Stimulated activated CD8-positive, alpha-beta memory T cell treated with anti-CD3 and anti-CD28 coated beads, Interleukin-7, amount 100 ng/mL, for 48 hours (primary cell): ENCODE measurements around the gene COL16A1.
A peak's percentile ranks its signal among the peaks of the same experiment; 100 is the strongest.

Experiments
- DNase-seq, 2 donors: peaks; one replicate each; pipeline ENCODE4 v3.0.0-alpha.2; 2020; ENCODE audit warnings: low read depth in 1 of 2; ENCODE audit errors: extremely low read depth in 1 of 2

Gene COL16A1

GRCh38 chr1:31627301-31627929 lies 76.4 kb downstream of the COL16A1 start:
- DNase-seq = no peak

DNA sequence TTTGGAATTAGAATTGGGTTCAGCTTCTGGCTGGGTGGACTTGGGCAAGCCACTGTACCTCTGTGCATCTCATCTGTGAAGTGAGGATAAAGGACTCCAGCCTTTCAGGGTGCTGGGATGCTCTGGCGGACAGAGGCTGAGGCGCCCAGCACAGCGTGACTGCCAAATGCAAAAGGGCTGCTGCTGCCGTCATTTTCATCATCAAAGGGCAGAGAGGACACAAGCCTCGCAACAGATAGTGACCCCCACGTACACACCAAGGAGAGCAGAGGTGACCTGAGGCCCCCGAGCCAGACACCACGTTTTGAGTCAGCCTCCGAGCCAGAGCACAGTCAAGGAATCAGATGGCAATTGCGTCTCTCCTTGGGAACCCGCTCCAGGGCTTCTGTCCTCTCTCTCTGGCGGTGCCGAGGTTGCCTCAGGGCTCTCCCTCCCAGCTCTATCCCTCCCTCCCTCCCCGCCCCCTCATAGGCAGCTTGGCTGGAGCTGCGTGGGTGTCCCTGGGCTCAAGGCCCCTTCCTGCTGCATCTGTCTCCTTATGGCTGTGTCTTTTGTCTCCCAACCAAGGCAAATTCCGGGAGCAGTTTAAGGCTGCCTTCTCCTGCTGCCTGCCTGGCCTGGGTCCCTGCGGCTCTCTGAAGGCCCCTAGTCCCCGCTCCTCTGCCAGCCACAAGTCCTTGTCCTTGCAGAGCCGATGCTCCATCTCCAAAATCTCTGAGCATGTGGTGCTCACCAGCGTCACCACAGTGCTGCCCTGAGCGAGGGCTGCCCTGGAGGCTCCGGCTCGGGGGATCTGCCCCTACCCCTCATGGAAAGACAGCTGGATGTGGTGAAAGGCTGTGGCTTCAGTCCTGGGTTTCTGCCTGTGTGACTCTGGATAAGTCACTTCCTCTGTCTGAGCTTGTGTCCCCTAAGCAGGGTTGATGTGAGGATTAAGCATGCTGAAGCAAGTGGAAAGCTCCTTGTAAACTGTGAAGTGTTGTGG lies 77.3 kb downstream of the COL16A1 start:
- no peak for DNase-seq

DNA sequence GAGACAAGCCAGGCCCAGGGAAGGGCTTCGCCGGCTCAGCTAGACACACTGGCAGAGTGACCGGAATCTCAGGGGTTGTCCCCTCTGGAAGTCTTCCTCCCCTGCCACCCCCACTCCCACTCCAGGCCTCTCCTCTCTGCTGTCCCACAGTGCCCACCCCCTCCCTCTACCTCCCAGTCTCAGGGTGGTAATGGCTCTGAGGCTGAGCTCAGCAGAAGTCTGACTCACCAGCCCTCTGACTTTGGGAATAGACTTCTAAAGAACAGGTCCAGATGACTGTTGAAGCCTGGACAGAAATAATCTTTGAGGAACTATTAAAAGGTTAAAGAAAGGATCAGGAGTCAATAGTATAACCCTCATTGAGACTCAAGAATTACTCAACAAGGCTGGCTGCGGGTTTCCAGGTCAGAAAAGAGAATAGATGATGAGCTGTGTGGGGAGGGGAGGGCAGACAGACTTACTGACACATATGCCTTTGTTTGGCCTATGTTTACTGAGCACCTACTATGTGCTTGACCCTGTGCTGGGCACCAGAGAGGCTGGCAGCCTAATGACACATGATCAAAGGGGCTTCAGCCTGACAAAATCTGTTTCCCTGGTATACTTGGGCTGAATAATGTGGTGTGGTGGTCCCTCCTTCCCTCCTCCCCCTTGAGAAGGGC lies 78.1 kb downstream of the COL16A1 start:
- no peak for DNase-seq

DNA sequence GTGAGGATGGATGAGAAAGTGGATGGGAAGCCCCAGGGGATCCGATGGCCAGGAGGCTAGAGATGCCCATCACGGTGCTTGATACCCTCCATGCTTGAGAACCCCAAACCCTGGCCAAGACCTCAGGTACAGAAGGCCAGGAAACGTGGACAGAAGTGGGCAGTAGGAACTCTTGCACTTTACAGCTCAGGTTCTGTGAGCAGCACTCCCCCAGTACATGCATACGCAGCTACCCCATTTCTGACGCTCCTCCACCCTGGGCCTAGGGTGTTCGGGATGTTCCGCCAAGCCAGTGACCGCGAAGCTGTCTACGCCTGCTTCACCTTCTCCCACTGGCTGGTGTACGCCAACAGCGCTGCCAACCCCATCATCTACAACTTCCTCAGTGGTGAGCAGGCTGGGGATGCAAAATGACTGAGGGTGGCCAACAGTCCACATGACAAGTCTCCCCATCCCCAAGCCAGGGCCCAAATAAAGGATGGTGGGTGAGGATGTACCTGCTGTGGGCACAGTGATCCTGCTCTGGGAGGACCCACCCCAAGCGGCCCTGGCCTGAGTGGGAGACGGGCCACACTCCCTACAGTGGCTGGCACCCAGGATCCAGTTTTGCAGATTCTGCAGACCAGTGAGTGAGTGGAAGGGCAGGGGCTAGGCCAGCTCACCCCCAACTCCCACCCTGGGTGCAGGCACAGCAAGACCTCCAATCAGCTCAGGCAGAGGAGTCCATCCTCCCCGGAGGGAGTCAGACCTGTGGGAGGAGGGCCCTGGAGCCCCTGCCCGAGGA lies 78.9 kb downstream of the COL16A1 start:
- no peak for DNase-seq

GRCh38 chr1:31624309-31624708 lies 79.5 kb downstream of the COL16A1 start:
- DNase-seq = no peak

DNA sequence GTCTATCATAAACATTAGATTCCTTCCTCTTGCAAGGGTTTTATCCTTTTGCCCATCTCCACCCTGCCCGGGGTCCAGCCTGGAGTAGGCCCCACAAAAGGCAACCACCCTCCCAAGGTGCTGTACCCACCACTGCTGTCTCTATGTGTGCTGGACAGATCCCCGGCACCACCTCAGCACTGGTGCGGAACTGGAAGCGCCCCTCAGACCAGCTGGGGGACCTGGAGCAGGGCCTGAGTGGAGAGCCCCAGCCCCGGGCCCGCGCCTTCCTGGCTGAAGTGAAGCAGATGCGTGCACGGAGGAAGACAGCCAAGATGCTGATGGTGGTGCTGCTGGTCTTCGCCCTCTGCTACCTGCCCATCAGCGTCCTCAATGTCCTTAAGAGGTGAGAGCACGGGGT lies 80.5 kb downstream of the COL16A1 start:
- DNase-seq = no peak

DNA sequence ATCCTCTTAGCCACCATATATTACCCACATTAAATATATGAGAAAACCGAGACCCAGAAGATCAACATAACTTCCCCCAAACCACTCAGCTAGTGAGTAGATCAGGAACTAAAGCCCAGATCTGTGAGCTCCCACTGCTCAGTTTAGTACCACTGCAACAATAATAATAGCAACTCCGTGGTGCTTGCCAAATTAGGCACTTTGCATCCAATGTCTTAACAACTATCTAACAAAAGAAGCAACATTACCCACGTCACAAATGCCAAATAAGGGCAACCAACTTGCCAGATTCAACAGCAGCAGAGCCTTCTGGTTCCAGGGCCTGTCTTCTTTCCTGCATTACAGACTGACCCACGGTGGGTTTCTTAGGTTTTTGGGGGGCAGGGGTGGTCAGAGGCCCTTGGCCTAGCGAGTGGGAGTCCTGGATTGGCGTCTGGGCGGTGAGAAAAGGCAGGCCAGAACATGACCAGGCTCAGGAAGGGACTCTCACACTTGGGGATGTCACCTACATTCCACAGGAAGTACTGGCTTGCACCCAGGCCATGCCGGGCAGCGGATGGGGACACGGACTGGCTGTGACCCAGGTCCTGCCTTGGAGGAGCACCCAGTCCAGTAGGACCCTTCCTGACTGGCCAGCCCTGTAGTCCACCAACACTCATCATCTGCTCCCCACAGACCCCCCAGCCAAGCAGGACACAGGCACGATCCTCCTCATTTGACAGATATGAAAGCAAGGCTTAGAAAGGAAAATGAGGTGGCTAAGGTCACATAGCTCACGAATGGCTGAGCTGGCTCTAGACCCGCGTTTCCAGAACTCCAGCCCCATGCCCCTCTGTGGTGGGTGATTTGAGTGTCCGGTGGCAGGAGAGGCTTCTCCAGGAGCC lies 81.7 kb downstream of the COL16A1 start:
- DNase-seq = no peak

DNA sequence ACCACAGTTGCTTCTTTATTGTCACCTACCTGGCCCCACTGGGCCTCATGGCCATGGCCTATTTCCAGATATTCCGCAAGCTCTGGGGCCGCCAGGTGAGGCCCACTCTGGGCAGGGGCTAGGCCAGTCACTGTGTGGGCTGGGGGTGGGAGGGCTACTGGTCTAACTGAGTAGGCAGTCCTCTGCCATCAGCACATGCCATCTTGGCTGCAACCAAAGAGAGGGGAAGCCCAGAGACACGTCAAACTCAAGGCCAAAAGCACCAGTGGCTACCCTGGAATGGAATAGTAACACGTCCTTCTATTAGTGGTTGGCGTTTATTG lies 82.4 kb downstream of the COL16A1 start:
- DNase-seq = no peak

GRCh38 chr1:31620631-31621497 lies 83.0 kb downstream of the COL16A1 start:
- no peak for DNase-seq

- no peak for DNase-seq
These were observed 84.6 kb downstream of the COL16A1 start for GRCh38 chr1:31618916-31619846.

GRCh38 chr1:31617916-31618746 lies 85.7 kb downstream of the COL16A1 start:
- DNase-seq = peak in 1 of 2 donors; percentile 20

DNA sequence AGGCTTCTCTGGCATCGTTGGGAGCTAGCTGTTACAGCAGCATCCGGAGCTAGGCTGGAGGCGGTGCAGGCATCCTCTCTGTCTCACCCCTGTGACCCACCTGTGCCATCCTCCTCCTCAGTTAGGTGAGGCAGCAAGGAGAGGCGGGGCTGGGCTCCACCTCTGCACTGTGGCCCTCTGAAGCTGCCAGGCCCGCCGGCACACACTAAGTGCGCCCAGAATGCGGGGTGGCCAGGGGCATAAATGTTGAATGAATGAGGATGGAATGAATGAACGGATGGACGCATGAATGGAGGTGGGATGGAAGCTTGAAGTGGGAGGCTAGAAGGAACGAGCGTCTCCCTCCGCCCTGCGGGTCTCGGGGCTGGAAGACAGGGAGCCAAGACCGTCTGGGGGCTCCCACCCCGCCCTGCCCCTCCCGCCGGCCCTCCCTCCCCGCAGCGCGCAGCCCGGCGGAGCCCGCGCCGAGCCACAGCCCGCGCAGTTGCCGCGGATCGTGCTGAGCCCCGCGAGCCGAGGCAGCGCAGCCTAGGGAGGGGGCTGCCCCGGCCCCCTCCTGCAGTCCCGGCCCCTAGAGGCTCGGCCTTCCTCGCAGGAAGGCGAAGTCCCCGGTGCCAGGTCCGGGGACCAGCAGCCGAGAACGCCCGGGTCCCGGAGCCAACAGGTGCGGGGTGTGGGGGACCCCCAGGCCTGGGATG lies 86.5 kb downstream of the COL16A1 start, which contains the start of gene HCRTR1:
TSS of gene HCRTR1 (plus strand) at position 472 of the 698 bp plus-strand sequence. CDS start 1,504 bp downstream, outside the sequence.
- DNase-seq = no peak

GRCh38 chr1:31615939-31616338 lies 87.9 kb downstream of the COL16A1 start:
- no peak for DNase-seq

DNA sequence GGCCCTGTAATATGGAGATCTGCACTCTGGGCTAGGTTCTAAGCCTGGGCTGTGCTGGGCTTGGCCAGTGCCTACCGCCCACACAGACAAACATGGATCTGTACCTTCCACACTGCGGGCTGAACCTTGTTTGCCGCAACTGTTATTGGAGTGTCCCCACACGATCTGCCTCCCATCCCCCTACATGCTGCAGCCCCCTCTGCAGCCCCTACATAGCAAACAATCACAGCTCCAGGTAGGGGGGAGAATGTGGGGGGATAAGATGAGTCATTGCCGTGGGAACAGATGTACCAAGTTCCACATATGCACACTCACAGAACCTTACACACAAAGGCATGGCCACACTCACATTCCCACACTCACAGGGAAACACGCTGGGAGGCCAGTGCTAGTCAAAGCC lies 88.4 kb downstream of the COL16A1 start:
- no peak for DNase-seq

DNA sequence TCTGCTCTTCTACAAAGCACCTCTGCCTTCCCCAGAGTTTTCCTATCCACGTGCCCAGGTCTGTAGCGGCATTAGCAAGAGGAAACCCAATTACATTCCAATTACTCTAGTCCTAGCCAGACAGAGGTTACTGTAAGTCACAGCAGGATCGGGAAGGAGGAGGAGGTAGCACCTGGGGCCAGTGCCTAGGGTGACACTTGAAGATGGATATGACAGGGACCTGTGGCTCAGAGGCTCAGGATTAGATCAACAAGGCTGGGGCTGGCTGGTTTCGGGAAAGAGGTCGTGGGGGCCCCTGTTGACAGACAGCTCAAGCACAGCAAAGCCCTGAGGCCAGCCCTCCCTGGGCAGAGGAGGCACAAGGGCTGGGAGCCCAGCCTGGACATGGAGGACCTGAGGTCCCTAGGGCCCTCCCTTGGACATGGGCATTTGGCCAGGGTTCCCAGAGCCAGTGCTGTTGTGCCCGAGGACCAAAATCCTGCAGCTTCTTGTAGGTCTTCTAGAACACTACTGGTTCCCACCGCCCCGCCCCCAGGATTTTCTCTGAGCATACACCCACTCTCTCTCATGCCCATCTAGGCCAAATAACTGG lies 89.3 kb downstream of the COL16A1 start:
- DNase-seq = no peak

GRCh38 chr1:31609514-31610118 lies 94.2 kb downstream of the COL16A1 start:
- no peak for DNase-seq
